Lower leg skin (tissue), 4 donors: ENCODE results near the gene NSMF. TPM values are rescaled to one million over a fixed set of nuclear protein-coding genes. Genes with fewer than 3 reads are reported as not detected.

Experiments
- DNase-seq, 2 donors: peaks; one replicate each; pipeline ENCODE4 v3.0.0-alpha.2; 2019; ENCODE audit warnings: low spot score in 2 of 2
- H3K4me3 ChIP-seq: fragments of 200-600 bp; sonication (generic); 2 replicates; pipeline ENCODE4 v1.5.1; 2017; ENCODE audit warnings: mild to moderate bottlenecking, low read depth; ENCODE audit not compliant: poor library complexity, severe bottlenecking
- CTCF ChIP-seq, 3 donors: fragments of 450-650 bp; IDR thresholded peaks; one replicate each; pipeline ENCODE4 v1.5.1; 2016; ENCODE audit warnings: antibody characterized with exemption in 3 of 3, mild to moderate bottlenecking in 3 of 3, moderate library complexity in 2 of 3
- POLR2A ChIP-seq, 2 donors: fragments of 450-650 bp; IDR thresholded peaks; one replicate each; pipeline ENCODE4 v1.6.1; 2016 to 2017; ENCODE audit warnings: antibody characterized with exemption in 2 of 2, mild to moderate bottlenecking in 1 of 2, moderate library complexity in 1 of 2
- WGBS, 2 donors: methylation state at CpG; one replicate each; pipeline ENCODE4 v1.1.5; 2018; 5-methylcytosine and 5-hydroxymethylcytosine counted together
- intact Hi-C: fragments of 100-400 bp; cut with DNase I; formaldehyde crosslinking; loops from one replicate; pipeline ENCODE4 v1.15.0; 2023; ENCODE audit warnings: low total_unique reads
- total RNA-seq, 4 donors: library from RNA; depleted of rRNA; stranded (reverse); fragments of >200 nt; gene quantifications; one replicate each; pipeline ENCODE4 v1.1.0, GENCODE V29; 2016

The NSMF gene
- total RNA-seq, 4 donors from 2014 or later, result 18.6 to 41.8 (median 24.3) TPM

- TF ChIP-seq CTCF (IDR thresholded peaks at IDR 0.05) (no peak), POLR2A (IDR thresholded peaks at IDR 0.05) (no peak)
- H3K4me3 ChIP-seq, result no peak overlapping the region
- 86 to 98% methylated on average over 10 to 22 of the region's 27 CpGs for WGBS, 2 donors
- intact Hi-C loops, result no loop called here
- DNase-seq, result peak in 1 of 2 donors; percentile 80
Observed at GRCh38 chr9:137430723-137431415, 28.3 kb downstream of the NSMF start.

GRCh38 chr9:137429974-137430722 is 29.0 kb downstream of the NSMF start:
- no peak overlapping the region for H3K4me3 ChIP-seq
- TF ChIP-seq CTCF (IDR thresholded peaks at IDR 0.05) (no peak), POLR2A (IDR thresholded peaks at IDR 0.05) (no peak)
- 57 to 69% methylated on average over 29 to 32 of the region's 34 CpGs for WGBS, 2 donors
- intact Hi-C loops, result no loop called here
- DNase-seq, result peak in 1 of 2 donors; percentile 84

- no peak overlapping the region for H3K4me3 ChIP-seq
Observed at GRCh38 chr9:137429546-137429890, 29.6 kb downstream of the NSMF start.

GRCh38 chr9:137428841-137429545 is 30.1 kb downstream of the NSMF start:
- no peak overlapping the region for H3K4me3 ChIP-seq
- DNase-seq, result peak in 1 of 2 donors; percentile 81

More at GRCh38 chr9:137429546-137429890, 29.6 kb downstream of the NSMF start:
- no peak for TF ChIP-seq CTCF (IDR thresholded peaks at IDR 0.05)
- TF ChIP-seq POLR2A (IDR thresholded peaks at IDR 0.05), result no peak
- intact Hi-C loops, result no loop called here
- WGBS, 2 donors, result 73 to 82% methylated on average over 9 to 14 of the region's 14 CpGs
- DNase-seq, result no peak

GRCh38 chr9:137428311-137428630 is 30.9 kb downstream of the NSMF start:
- no peak for TF ChIP-seq POLR2A (IDR thresholded peaks at IDR 0.05)
- TF ChIP-seq CTCF (IDR thresholded peaks at IDR 0.05), result no peak
- WGBS, 2 donors, result 74 to 76% methylated on average over 6 of the region's 6 CpGs
- no peak overlapping the region for H3K4me3 ChIP-seq
- DNase-seq, result no peak
- intact Hi-C loops, result no loop called here

More at GRCh38 chr9:137428841-137429545, 30.1 kb downstream of the NSMF start:
- intact Hi-C loops, result no loop called here
- no peak for TF ChIP-seq POLR2A (IDR thresholded peaks at IDR 0.05)
- TF ChIP-seq CTCF (IDR thresholded peaks at IDR 0.05), result no peak
- 73 to 75% methylated on average over 21 to 23 of the region's 27 CpGs for WGBS, 2 donors
